ENCODE measurements around the gene ZNF672.

DNA sequence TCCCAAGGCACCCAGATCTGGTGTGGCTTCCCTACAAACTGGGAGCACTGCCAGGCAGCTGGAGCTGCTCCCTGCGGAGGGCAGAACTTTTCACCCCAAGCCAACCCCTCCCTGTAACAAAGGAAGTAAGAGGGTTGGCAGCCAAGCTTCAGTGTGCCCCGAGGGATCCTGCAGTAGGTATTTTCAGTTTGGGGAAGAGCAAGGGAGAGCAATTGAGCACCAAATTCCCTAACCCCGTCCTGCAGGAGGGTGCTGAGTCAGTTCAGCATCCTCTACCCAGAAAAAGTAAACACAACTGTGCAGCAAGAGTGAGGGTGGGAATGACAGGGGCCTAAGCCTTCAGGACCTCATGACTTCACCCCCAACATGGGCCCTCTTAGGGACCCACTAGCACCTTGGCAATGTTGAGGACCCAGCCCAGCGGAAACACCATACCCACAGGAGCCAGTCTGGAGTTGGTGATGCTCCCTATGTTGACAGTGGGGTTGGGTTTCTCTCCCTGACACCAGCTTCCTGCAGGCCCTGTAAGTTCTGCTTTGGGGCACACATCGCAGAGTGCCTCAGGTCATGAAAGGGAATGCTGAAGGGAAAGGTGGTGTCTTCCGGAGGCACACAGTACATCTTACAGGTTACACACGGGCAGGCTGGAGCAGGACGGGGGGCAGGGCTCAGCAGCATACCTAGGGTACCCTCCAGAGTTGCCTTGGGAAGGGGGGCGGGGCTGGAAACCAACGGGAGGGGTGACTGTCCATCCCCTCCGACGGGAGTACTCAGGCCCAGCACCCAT lies 27.1 kb upstream of the ZNF672 start:
- TF ChIP-seq YY1 (IDR thresholded peaks at IDR 0.05; ENCODE audit: insufficient read depth, insufficient read length) (no peak), ZNF274 (IDR thresholded peaks at IDR 0.05; ENCODE audit: low read depth, low read length) (no peak)
